Ectodermal cell (in vitro differentiated cells): ENCODE data around the gene RBMS3.

Source experiments
- H3K27ac ChIP-seq: 2 replicates; pipeline ENCODE4 v1.7.0; 2013; ENCODE audit warnings: mild to moderate bottlenecking, low read depth, low read length; ENCODE audit not compliant: insufficient read depth, poor library complexity, severe bottlenecking
- H3K27me3 ChIP-seq: 2 replicates; pipeline ENCODE4 v1.7.0; 2013; ENCODE audit warnings: mild to moderate bottlenecking, low read length; ENCODE audit not compliant: insufficient read depth, control insufficient read depth, poor library complexity, severe bottlenecking
- H3K36me3 ChIP-seq: one replicate; pipeline ENCODE4 v1.7.0; 2013; ENCODE audit warnings: low read length; ENCODE audit not compliant: control insufficient read depth, insufficient read depth
- H3K4me1 ChIP-seq: one replicate; pipeline ENCODE4 v1.7.0; 2013; ENCODE audit warnings: low read length; ENCODE audit not compliant: control insufficient read depth, insufficient read depth
- H3K4me3 ChIP-seq: 2 replicates; pipeline ENCODE4 v1.7.0; 2013; ENCODE audit warnings: low read depth, low read length, control low read depth; ENCODE audit not compliant: insufficient read depth
- H3K9me3 ChIP-seq: 2 replicates; pipeline ENCODE4 v1.7.0; 2013; ENCODE audit warnings: mild to moderate bottlenecking, low read length, moderate library complexity; ENCODE audit not compliant: control insufficient read depth
- WGBS, 2 experiments: methylation state at CpG; one replicate each; pipeline ENCODE4 v1.1.7; 2013; ENCODE audit warnings: missing lambda C conversion rate in 2 of 2; 5-methylcytosine and 5-hydroxymethylcytosine counted together

Gene RBMS3

GRCh38 chr3:29597376-29598008 is 316.6 kb downstream of the RBMS3 start:
- Histone ChIP-seq H3K27me3 (no peaks in the 10 kb centered on the region), H3K27ac (no peak overlapping the region), H3K4me1 (no peaks in the 10 kb centered on the region), H3K9me3 (no peaks in the 10 kb centered on the region), H3K36me3 (no peaks in the 10 kb centered on the region), H3K4me3 (no peak overlapping the region)
- 42 to 59% methylated on average over 2 to 3 of the region's 3 CpGs for WGBS, 2 experiments

GRCh38 chr3:29601861-29602585 is 321.2 kb downstream of the RBMS3 start:
- WGBS, 2 experiments, result 68 to 69% methylated on average over 4 of the region's 4 CpGs
- H3K27me3 ChIP-seq, result no peaks in the 10 kb centered on the region
- H3K27ac ChIP-seq, result no peak overlapping the region

DNA sequence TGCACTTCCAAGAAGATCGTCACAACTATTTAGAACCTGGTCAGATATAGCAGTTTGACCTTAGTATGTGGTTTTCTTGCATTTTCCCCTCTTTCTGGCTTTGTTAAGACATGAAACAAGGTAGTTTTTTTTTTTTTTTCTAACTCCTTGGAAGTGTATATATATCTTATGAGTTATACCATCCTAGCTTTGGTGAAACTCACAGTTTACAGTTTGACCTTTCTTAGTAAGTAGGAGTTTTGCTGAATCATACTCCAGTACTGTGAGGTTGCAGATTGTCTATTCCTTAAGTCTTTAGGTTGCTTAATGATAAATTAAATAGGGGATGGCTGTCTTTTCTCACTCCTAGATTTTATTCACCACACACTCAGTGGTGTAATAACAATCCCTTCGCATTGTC is 325.0 kb downstream of the RBMS3 start:
- no peaks in the 10 kb centered on the region for H3K4me1 ChIP-seq
- no peak overlapping the region for H3K27ac ChIP-seq
- H3K36me3 ChIP-seq, result no peaks in the 10 kb centered on the region
- no peaks in the 10 kb centered on the region for H3K27me3 ChIP-seq
- 87% methylated on average over 2 of the region's 2 CpGs; no CpG with 5 or more reads in 1 of the 2 experiments for WGBS, 2 experiments
- no peaks in the 10 kb centered on the region for H3K9me3 ChIP-seq
- no peak overlapping the region for H3K4me3 ChIP-seq

More at GRCh38 chr3:29601861-29602585, 321.2 kb downstream of the RBMS3 start:
- Histone ChIP-seq H3K4me1 (no peaks in the 10 kb centered on the region), H3K9me3 (no peaks in the 10 kb centered on the region), H3K36me3 (no peaks in the 10 kb centered on the region), H3K4me3 (no peak overlapping the region)

- no peaks in the 10 kb centered on the region for H3K9me3 ChIP-seq
- H3K27me3 ChIP-seq, result no peaks in the 10 kb centered on the region
- no peaks in the 10 kb centered on the region for H3K4me1 ChIP-seq
- H3K4me3 ChIP-seq, result no peak overlapping the region
- no peak overlapping the region for H3K27ac ChIP-seq
- no peaks in the 10 kb centered on the region for H3K36me3 ChIP-seq
Observed at GRCh38 chr3:29606416-29606815, 325.5 kb downstream of the RBMS3 start.

- H3K36me3 ChIP-seq, result no peaks in the 10 kb centered on the region
- no peak overlapping the region for H3K27ac ChIP-seq
- WGBS, 2 experiments, result 88 to 94% methylated on average over 3 of the region's 3 CpGs
- no peaks in the 10 kb centered on the region for H3K27me3 ChIP-seq
- H3K4me3 ChIP-seq, result no peak overlapping the region
- H3K9me3 ChIP-seq, result no peaks in the 10 kb centered on the region
- no peaks in the 10 kb centered on the region for H3K4me1 ChIP-seq
Observed at GRCh38 chr3:29608414-29609327, 327.8 kb downstream of the RBMS3 start.

GRCh38 chr3:29609328-29609811 is 328.5 kb downstream of the RBMS3 start:
- Histone ChIP-seq H3K36me3 (no peaks in the 10 kb centered on the region), H3K27me3 (no peaks in the 10 kb centered on the region), H3K27ac (no peak overlapping the region), H3K4me1 (no peaks in the 10 kb centered on the region), H3K9me3 (no peaks in the 10 kb centered on the region), H3K4me3 (no peak overlapping the region)

- Histone ChIP-seq H3K4me3 (no peak overlapping the region), H3K36me3 (no peaks in the 10 kb centered on the region), H3K4me1 (no peaks in the 10 kb centered on the region), H3K9me3 (no peaks in the 10 kb centered on the region), H3K27me3 (no peaks in the 10 kb centered on the region), H3K27ac (no peak overlapping the region)
Observed at GRCh38 chr3:29610781-29611180, 329.9 kb downstream of the RBMS3 start.

GRCh38 chr3:29611252-29611651 is 330.4 kb downstream of the RBMS3 start:
- no peaks in the 10 kb centered on the region for H3K36me3 ChIP-seq
- H3K27me3 ChIP-seq, result no peaks in the 10 kb centered on the region
- H3K4me3 ChIP-seq, result no peak overlapping the region
- WGBS, 2 experiments, result 90 to 94% methylated on average over 4 of the region's 4 CpGs
- no peaks in the 10 kb centered on the region for H3K4me1 ChIP-seq
- no peaks in the 10 kb centered on the region for H3K9me3 ChIP-seq
- H3K27ac ChIP-seq, result no peak overlapping the region

DNA sequence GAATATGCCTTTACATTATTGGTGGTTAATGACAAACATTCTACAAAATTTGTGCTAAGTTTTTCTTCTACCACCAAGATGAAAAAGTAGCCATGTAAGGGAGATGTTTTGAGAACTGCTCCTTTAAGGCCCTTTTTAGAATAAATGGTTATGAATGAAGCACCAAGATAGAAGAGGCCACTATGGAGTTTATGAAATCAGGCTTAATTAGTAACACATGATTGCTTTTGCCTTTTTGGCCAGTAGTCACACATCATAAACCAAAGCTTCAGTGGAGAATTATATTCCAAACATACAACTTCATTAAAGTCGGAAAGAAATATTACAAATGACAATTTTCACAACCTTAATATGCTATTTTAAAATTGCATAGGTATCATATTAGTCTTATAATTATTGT is 331.7 kb downstream of the RBMS3 start:
- WGBS, 2 experiments, result no CpG with 5 or more reads among the region's 1 CpG
- no peaks in the 10 kb centered on the region for H3K36me3 ChIP-seq
- no peak overlapping the region for H3K4me3 ChIP-seq
- H3K27ac ChIP-seq, result no peak overlapping the region
- no peaks in the 10 kb centered on the region for H3K27me3 ChIP-seq
- no peaks in the 10 kb centered on the region for H3K9me3 ChIP-seq
- H3K4me1 ChIP-seq, result no peaks in the 10 kb centered on the region

DNA sequence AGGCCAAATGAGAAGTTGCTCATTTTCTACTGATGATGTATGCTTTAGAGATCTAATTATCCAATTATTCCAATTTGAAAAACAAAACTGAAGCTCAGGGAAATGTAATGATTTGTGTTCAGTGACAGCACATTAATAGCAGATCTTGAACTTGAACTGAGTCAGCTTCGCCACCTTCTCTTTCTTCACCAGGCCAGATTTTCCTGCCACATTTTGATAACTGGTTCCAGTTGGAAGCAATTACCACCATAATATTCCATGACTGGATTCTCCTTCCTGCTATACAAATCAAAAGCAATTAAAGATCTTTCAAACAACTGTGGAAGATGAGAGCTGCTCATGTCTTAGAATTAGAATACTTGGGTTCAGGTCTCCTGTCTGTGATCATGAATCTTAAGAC is 334.1 kb downstream of the RBMS3 start:
- 94 to 96% methylated on average over 1 of the region's 1 CpG for WGBS, 2 experiments
- no peak overlapping the region for H3K4me3 ChIP-seq
- H3K36me3 ChIP-seq, result no peaks in the 10 kb centered on the region
- H3K27me3 ChIP-seq, result no peaks in the 10 kb centered on the region
- H3K4me1 ChIP-seq, result no peaks in the 10 kb centered on the region
- no peaks in the 10 kb centered on the region for H3K9me3 ChIP-seq
- no peak overlapping the region for H3K27ac ChIP-seq
